ENCODE results near the gene IGFN1.

DNA sequence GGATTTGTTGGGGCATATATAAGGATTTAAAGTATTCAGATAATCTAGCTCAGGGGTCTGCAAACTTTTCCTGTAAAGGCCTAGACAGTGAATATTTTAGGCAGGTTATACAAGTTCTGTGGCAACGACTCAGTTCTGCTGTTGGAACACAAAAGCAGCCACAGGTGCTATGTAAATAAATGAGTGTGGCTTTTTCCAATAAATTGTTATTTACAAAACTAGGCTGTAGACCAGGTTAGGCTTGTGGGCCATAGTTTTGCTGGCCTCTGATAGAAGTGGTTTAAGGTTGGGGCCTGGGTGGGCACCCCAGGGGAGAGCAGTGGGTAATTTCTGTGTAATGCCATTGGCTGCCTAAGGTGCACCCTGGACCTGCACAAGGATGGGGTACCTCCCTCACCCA lies 16.9 kb upstream of the IGFN1 start:
- no peak for TF ChIP-seq POLR2A (IDR thresholded peaks at IDR 0.05)
- TF ChIP-seq, protein P1, sequence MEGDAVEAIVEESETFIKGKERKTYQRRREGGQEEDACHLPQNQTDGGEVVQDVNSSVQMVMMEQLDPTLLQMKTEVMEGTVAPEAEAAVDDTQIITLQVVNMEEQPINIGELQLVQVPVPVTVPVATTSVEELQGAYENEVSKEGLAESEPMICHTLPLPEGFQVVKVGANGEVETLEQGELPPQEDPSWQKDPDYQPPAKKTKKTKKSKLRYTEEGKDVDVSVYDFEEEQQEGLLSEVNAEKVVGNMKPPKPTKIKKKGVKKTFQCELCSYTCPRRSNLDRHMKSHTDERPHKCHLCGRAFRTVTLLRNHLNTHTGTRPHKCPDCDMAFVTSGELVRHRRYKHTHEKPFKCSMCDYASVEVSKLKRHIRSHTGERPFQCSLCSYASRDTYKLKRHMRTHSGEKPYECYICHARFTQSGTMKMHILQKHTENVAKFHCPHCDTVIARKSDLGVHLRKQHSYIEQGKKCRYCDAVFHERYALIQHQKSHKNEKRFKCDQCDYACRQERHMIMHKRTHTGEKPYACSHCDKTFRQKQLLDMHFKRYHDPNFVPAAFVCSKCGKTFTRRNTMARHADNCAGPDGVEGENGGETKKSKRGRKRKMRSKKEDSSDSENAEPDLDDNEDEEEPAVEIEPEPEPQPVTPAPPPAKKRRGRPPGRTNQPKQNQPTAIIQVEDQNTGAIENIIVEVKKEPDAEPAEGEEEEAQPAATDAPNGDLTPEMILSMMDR (IDR thresholded peaks at IDR 0.05): no peak
- no peak for TF ChIP-seq EP300 (IDR thresholded peaks at IDR 0.05)
